Neural cell (in vitro differentiated cells): ENCODE data around the gene ZNF320. TPM values are rescaled to one million over a fixed set of nuclear protein-coding genes. Genes with fewer than 3 reads are reported as not detected.
"Not testable (repeated sequence)": the region's sequence is repeated elsewhere in the genome, so short reads cannot be mapped to it uniquely, and the experiment has no call there.

Experiments
- H2AFZ ChIP-seq: fragments of 200-600, 300-800 bp; sonication (generic), shearing (Covaris generic); 2 replicates; pipeline ENCODE4 v1.6.0; 2014; ENCODE audit warnings: low read depth, mild to moderate bottlenecking, antibody characterized with exemption, low read length, moderate library complexity
- H3F3A ChIP-seq: fragments of 200-600 bp; shearing (Covaris generic); 2 replicates; pipeline ENCODE4 v1.6.1; 2016; ENCODE audit warnings: mild to moderate bottlenecking, moderate library complexity, mixed read lengths, antibody characterized with exemption, low read length; ENCODE audit not compliant: insufficient read depth, poor library complexity, severe bottlenecking
- H3K27ac ChIP-seq: fragments of 200-600, 300-800 bp; sonication (generic), shearing (Covaris generic); 2 replicates; pipeline ENCODE4 v1.5.1; 2014; ENCODE audit warnings: mild to moderate bottlenecking, low read length, moderate library complexity
- H3K27me3 ChIP-seq: fragments of 300-800, 200-600 bp; sonication (generic), shearing (Covaris generic); 2 replicates; pipeline ENCODE4 v1.6.0; 2014; ENCODE audit warnings: mild to moderate bottlenecking, low read depth, low read length, moderate library complexity; ENCODE audit not compliant: insufficient read depth
- H3K36me3 ChIP-seq: fragments of 300-800, 200-600 bp; sonication (generic), shearing (Covaris generic); 2 replicates; pipeline ENCODE4 v1.5.1; 2014; ENCODE audit warnings: mild to moderate bottlenecking, antibody characterized with exemption, low read length, moderate library complexity; ENCODE audit not compliant: insufficient read depth
- H3K4me2 ChIP-seq: fragments of 300-800, 200-600 bp; sonication (generic), shearing (Covaris generic); 2 replicates; pipeline ENCODE4 v1.6.0; 2014; ENCODE audit warnings: mild to moderate bottlenecking, low read length
- H3K4me3 ChIP-seq: fragments of 300-800, 200-600 bp; sonication (generic), shearing (Covaris generic); 2 replicates; pipeline ENCODE4 v1.5.1; 2014; ENCODE audit warnings: mild to moderate bottlenecking, low read length, moderate library complexity
- H3K79me2 ChIP-seq: fragments of 200-600 bp; shearing (Covaris generic); replicated peaks from 2 replicates; pipeline ENCODE4 v1.6.0; 2014; ENCODE audit warnings: mild to moderate bottlenecking, low read length, moderate library complexity; ENCODE audit not compliant: insufficient read depth
- H3K9ac ChIP-seq: fragments of 300-800, 200-600 bp; sonication (generic), shearing (Covaris generic); 2 replicates; pipeline ENCODE4 v1.6.1; 2016; ENCODE audit warnings: mild to moderate bottlenecking, low read length, mixed read lengths
- H3K9me2 ChIP-seq: fragments of 200-600 bp; shearing (Covaris generic); 2 replicates; pipeline ENCODE4 v1.6.1; 2016; ENCODE audit warnings: mild to moderate bottlenecking, low read length, mixed read lengths; ENCODE audit not compliant: insufficient read depth
- H3K9me3 ChIP-seq: fragments of 200-600, 300-800 bp; sonication (generic), shearing (Covaris generic); 2 replicates; pipeline ENCODE4 v1.6.1; 2016; ENCODE audit warnings: mild to moderate bottlenecking, mixed run types, low read length, moderate library complexity, mixed read lengths
- H4K20me1 ChIP-seq: fragments of 200-600 bp; shearing (Covaris generic); 2 replicates; pipeline ENCODE4 v1.6.1; 2016; ENCODE audit warnings: mild to moderate bottlenecking, mixed run types; ENCODE audit not compliant: insufficient read depth
- EP300 ChIP-seq: fragments of 450-650 bp; conservative IDR thresholded peaks from 2 replicates; pipeline ENCODE4 v1.6.1; 2014; ENCODE audit warnings: antibody characterized with exemption, mild to moderate bottlenecking, moderate library complexity; ENCODE audit not compliant: poor library complexity, severe bottlenecking
- EZH2 ChIP-seq: fragments of 200-600, 300-800 bp; shearing (Covaris generic), sonication (generic); IDR thresholded peaks from 2 replicates; pipeline ENCODE4 v1.6.1; 2014; ENCODE audit warnings: antibody characterized with exemption, low read length, borderline replicate concordance, mild to moderate bottlenecking; ENCODE audit not compliant: insufficient read depth, poor library complexity, severe bottlenecking
- MXI1 ChIP-seq: fragments of 450-650 bp; conservative IDR thresholded peaks from 2 replicates; pipeline ENCODE4 v1.6.1; 2014; ENCODE audit warnings: antibody characterized with exemption, mild to moderate bottlenecking; ENCODE audit not compliant: poor library complexity, severe bottlenecking
- POLR2AphosphoS5 ChIP-seq: IDR thresholded peaks from 2 replicates; pipeline ENCODE4 v1.6.1; 2012
- RAD21 ChIP-seq: fragments of 450-650 bp; conservative IDR thresholded peaks from 2 replicates; pipeline ENCODE4 v1.6.1; 2014; ENCODE audit warnings: antibody characterized with exemption, mild to moderate bottlenecking, moderate library complexity
- REST ChIP-seq: IDR thresholded peaks from 2 replicates; pipeline ENCODE4 v1.6.1; 2012; ENCODE audit warnings: borderline replicate concordance
- SMC3 ChIP-seq: fragments of 450-650 bp; conservative IDR thresholded peaks from 2 replicates; pipeline ENCODE4 v1.6.1; 2014; ENCODE audit warnings: antibody characterized with exemption, mild to moderate bottlenecking, moderate library complexity; ENCODE audit not compliant: poor library complexity
- TAF1 ChIP-seq: IDR thresholded peaks from 2 replicates; pipeline ENCODE4 v1.6.1; 2012; ENCODE audit warnings: low read depth
- polyA plus RNA-seq: library from polyadenylated mRNA; depleted of rRNA; stranded (reverse); fragments of >200 nt; gene quantifications from 2 replicates; pipeline ENCODE4 v1.2.3, GENCODE V29; 2014
- TF ChIP-seq, protein P1 (sequence below): fragments of 450-650 bp; IDR thresholded peaks from 2 replicates; pipeline ENCODE4 v1.5.1; 2014; ENCODE audit warnings: antibody characterized with exemption, mild to moderate bottlenecking, moderate library complexity; ENCODE audit not compliant: poor library complexity, severe bottlenecking

ZNF320 gene
- polyA plus RNA-seq, 1 donor from 2014 or later = 53.5 TPM

GRCh38 chr19:52901842-52902241 lies 4.4 kb upstream of the ZNF320 start:
- TF ChIP-seq TAF1 (no peak), REST (no peak), POLR2AphosphoS5 (no peak), RAD21 (no peak)
- Histone ChIP-seq H2AFZ (no peak overlapping the region), H3K27ac (no peak overlapping the region), H4K20me1 (no peaks in the 10 kb centered on the region), H3K36me3 (no peaks in the 10 kb centered on the region), H3K9ac (no peak overlapping the region), H3K27me3 (no peaks in the 10 kb centered on the region), H3K4me2 (no peak overlapping the region), H3F3A (no peaks in the 10 kb centered on the region), H3K9me2 (no peaks in the 10 kb centered on the region), H3K79me2 (no peaks in the 10 kb centered on the region), H3K9me3 (no peaks in the 10 kb centered on the region), H3K4me3 (no peak overlapping the region)

GRCh38 chr19:52898596-52898995 lies 1.2 kb upstream of the ZNF320 start:
- not testable (repeated sequence) for H3K4me3 ChIP-seq, H3K27me3 ChIP-seq, H3K27ac ChIP-seq, H3K4me2 ChIP-seq, H3K9me3 ChIP-seq, H3K79me2 ChIP-seq, H3K9ac ChIP-seq, H3K36me3 ChIP-seq, H3K9me2 ChIP-seq, H2AFZ ChIP-seq, H3F3A ChIP-seq, H4K20me1 ChIP-seq

DNA sequence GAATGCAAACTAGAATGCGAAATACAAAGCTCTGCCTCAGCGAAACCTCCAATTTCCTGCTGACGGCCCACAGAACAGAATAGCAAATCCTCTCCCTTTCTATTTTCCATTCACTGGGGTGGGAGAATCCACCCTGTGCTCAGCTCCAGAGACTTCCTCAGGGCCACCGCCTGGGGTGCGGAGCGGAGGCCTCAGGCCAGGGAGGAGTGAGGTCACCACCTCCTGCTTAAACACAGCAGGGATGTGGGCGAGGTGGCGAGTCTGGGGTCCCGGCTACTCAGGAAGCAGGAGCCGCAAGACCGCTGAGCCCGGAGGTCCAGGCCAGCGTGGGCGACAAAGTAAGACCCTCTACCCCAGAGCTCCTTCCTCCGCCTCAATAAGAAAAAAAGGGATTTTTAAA lies 666 bp upstream of the ZNF320 start:
- Histone ChIP-seq H3K79me2 (peaks cover 6% of the 10 kb centered on the region), H3F3A (no peaks in the 10 kb centered on the region), H2AFZ (peak overlapping the region; percentile 94), H3K4me3 (peak overlapping the region; percentile 95), H3K4me2 (peak overlapping the region; percentile 34), H3K9me2 (no peaks in the 10 kb centered on the region), H3K27me3 (no peaks in the 10 kb centered on the region), H4K20me1 (no peaks in the 10 kb centered on the region), H3K27ac (peak overlapping the region; percentile 76), H3K9ac (peak overlapping the region; percentile 74), H3K9me3 (no peaks in the 10 kb centered on the region), H3K36me3 (no peaks in the 10 kb centered on the region)
- TF ChIP-seq POLR2AphosphoS5 (no peak), REST (no peak), SMC3 (no peak), EZH2 (no peak), TAF1 (no peak), RAD21 (no peak), MXI1 (no peak), EP300 (no peak)
- TF ChIP-seq, protein P1, sequence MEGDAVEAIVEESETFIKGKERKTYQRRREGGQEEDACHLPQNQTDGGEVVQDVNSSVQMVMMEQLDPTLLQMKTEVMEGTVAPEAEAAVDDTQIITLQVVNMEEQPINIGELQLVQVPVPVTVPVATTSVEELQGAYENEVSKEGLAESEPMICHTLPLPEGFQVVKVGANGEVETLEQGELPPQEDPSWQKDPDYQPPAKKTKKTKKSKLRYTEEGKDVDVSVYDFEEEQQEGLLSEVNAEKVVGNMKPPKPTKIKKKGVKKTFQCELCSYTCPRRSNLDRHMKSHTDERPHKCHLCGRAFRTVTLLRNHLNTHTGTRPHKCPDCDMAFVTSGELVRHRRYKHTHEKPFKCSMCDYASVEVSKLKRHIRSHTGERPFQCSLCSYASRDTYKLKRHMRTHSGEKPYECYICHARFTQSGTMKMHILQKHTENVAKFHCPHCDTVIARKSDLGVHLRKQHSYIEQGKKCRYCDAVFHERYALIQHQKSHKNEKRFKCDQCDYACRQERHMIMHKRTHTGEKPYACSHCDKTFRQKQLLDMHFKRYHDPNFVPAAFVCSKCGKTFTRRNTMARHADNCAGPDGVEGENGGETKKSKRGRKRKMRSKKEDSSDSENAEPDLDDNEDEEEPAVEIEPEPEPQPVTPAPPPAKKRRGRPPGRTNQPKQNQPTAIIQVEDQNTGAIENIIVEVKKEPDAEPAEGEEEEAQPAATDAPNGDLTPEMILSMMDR = no peak
